Colon (tissue), 2 donors: ENCODE results near the gene CASS4.
"Not testable (repeated sequence)": the region's sequence is repeated elsewhere in the genome, so short reads cannot be mapped to it uniquely, and the experiment has no call there.

Experiments used
- FAIRE-seq: peaks from 2 replicates; lab custom pipeline; 2012; peaks lifted over from hg19 to GRCh38; lab: Jason Lieb, UNC
- donor health status: control.
- donor health status: control.

CASS4 gene, protein sequence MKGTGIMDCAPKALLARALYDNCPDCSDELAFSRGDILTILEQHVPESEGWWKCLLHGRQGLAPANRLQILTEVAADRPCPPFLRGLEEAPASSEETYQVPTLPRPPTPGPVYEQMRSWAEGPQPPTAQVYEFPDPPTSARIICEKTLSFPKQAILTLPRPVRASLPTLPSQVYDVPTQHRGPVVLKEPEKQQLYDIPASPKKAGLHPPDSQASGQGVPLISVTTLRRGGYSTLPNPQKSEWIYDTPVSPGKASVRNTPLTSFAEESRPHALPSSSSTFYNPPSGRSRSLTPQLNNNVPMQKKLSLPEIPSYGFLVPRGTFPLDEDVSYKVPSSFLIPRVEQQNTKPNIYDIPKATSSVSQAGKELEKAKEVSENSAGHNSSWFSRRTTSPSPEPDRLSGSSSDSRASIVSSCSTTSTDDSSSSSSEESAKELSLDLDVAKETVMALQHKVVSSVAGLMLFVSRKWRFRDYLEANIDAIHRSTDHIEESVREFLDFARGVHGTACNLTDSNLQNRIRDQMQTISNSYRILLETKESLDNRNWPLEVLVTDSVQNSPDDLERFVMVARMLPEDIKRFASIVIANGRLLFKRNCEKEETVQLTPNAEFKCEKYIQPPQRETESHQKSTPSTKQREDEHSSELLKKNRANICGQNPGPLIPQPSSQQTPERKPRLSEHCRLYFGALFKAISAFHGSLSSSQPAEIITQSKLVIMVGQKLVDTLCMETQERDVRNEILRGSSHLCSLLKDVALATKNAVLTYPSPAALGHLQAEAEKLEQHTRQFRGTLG

DNA sequence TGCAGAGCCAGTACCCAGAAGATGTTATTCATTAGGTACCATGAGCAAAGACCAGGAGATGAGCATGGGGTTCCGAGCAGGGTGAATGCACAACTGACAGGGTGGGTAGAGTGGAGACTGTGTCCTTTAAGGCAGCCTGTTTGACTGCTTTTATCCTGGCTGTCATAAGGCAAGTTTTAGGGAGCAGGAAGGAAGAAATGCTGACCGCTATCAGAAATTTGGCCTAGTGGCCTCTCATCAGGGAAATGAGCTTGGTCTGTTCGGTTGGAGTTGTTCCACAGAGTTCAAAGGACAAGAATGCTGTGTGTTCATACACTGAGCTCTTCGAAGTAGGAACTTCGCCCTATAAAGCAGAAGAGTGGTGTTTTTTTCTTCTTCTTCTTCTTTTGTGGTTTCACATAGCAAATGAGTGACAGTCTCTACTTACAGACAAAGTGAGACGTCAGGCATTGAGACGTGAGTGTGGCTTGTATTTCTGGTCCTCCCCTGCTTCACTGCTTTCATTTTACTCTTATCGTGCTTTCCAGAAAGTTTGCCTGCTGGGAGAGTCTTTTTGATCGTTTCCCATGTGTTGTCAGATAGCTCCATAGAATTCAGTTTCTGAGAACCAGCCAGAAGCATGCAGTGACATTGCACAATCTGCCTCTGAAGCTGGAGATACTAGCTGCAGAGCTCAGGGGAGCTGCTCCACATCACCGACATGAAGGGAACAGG lies at the start of gene CASS4:
TSS of gene CASS4 (plus strand) at position 502 of the 714 bp plus-strand sequence. CDS start at position 701, 199 bp downstream.
- FAIRE-seq: no peak

DNA sequence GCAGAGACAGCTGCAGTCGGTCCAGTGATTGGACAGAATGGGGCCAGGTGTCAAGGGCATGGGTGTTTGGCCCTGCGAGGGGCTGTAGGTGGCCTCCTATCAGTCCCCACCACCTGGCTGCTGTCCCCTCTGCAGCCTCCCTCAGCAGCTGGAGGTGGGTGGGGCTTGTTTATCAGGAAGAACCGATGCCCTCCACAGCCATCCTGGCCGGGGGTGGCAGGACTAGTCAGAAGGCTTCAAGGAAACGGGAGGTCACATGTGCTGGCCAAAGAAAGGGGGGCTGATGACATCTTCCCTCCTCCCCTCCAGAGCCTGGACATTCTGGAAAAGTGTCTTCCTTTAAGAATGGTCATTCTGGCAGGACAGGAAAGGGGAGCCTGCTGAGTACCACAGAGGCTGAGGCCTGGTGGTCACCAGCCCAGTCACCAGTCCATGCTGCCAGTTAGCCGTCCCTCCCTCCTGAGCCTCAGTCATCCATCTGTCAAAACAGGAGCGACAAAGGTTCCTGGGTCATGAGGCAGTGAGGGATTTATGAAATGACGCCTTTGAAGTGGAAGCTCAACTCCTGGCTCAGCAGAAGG lies 49.1 kb upstream of the CASS4 start:
- FAIRE-seq: no peak

GRCh38 chr20:56363491-56363890 lies 48.6 kb upstream of the CASS4 start:
- no peak for FAIRE-seq

DNA sequence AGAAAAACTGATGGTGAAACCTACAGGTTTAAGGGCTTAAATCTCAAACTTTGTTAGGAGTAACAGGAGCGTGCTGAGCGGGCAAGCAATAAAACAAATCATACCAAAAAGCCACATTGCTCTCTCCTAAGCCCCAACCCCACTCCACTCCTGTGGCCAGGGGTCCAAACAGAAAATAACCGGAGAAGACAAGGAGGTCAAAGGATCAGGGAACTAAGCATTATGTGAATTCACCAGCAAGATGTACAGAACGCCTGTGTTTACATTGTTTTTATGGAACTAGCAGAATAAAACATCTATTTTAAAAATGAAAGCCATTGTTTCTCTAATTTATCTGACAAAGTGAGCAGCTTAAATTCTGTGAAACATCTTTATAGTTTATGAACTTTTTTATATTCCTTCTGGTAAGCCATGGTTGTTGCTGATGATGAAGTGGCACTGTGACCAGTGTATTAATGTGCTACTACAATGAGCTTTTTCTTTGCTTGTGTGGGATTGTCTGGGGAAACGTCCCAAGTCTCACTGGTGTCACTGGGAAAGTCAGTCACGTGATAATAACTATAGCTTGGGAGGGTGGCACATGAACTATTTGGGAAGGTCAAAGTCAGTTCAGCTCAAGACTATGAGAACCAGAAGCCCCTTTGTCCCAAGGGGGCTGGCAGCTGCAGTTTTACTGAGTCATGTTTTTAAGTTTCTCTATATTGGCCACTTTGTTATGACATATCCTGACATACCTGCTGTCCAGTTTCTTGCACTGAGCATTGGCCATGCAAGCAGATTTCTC lies 43.5 kb upstream of the CASS4 start:
- no peak for FAIRE-seq

GRCh38 chr20:56369179-56369578 lies 42.9 kb upstream of the CASS4 start:
- FAIRE-seq: no peak

DNA sequence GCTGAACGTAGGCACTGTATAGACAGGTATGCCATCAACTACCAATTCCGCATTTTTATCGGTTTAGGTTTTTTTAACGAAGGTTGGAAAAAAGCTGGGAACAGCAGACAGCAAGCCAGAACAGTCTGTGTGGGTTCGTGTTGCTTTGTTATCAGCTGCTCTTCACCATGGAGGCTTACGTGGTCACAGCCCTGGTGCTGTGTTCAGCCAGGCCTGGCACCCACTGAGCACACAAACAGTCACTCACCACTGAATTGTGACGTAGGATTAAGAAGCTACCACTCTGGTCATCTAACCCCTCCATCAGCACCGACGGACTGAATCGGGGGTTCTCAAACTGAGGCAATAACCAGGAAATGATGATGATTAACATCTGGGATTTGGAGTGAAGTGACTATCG lies 40.1 kb upstream of the CASS4 start:
- no peak for FAIRE-seq

- no peak for FAIRE-seq
Measured at GRCh38 chr20:56372850-56373249, 39.2 kb upstream of the CASS4 start.

- no peak for FAIRE-seq
Measured at GRCh38 chr20:56373942-56374341, 38.1 kb upstream of the CASS4 start.

DNA sequence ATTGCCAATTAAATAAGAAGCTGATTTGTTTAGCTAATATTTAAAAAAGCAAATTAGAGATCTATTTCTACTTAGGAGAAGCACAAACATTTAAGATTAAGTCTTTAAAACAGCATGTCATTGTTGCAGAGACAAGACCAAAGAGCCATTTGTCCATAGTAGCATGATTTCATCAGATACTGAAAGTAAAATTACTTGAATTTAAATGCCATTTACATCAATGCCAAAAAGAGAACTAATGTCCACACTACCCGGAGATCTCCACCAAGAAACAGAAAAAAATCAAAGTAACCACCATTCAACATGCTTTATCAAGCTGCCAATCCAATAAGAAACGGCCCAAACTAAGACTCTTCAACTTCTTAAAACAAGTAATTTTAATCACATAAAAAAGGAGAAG lies 35.7 kb upstream of the CASS4 start:
- no peak for FAIRE-seq

DNA sequence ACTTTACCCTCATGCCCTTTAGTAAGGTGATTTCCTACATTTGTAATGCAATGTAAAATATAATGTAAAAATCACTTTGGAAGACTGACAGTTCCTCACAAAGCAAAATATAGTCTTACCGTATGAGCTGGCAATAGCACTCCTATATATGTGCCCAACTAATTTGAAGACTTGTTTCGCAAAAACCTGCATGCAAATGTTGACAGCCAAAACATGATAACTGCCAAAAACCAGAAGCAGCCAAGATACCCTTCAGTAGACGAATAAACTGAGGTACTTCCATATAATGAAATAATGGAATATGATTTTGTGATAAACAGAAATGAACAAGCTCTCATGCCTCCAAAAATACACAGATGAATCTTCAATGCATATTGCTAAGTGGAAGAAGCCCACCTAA lies 33.7 kb upstream of the CASS4 start:
- no peak for FAIRE-seq

DNA sequence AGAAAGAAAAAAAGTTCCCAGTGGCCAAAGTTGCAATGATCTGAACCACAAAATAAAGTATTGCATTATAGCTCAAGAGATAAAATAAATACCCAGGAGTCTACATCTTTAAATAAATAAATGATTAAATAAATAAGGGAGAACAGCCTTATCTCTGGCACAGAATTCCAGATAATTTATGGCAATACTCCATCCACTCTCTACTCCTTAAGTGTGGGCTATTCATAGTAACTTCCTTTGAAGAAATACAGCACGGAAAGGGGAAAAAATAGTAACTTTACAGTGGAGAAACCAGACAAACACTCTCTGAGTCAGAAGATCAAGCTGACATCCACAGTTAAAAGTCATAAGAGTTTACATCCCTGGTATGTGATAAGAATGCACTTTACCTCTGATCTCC lies 31.7 kb upstream of the CASS4 start:
- no peak for FAIRE-seq

GRCh38 chr20:56381501-56381900 lies 30.6 kb upstream of the CASS4 start:
- no peak for FAIRE-seq

GRCh38 chr20:56382696-56383095 lies 29.4 kb upstream of the CASS4 start:
- no peak for FAIRE-seq

DNA sequence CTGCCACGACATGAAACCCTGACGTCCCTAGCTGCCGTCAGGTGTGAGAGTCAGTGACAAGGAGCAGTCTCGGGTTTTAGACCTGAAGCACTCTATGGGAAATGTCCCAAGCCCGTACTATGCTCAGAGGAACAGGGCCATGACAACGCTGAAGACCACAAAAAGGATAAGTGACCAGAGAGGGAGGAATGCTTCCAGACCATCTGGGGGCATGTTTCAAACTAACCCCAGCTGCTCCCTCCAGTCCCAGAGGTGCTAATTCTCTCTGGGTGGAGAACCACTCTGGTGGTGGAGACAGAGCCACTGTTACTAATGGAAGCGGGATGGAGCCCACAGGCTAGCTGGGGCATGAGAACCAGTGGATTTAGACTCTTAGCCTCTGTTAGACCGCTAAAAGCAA lies 28.7 kb upstream of the CASS4 start:
- FAIRE-seq: no peak

- no peak for FAIRE-seq
Measured at GRCh38 chr20:56385130-56385529, 26.9 kb upstream of the CASS4 start.

DNA sequence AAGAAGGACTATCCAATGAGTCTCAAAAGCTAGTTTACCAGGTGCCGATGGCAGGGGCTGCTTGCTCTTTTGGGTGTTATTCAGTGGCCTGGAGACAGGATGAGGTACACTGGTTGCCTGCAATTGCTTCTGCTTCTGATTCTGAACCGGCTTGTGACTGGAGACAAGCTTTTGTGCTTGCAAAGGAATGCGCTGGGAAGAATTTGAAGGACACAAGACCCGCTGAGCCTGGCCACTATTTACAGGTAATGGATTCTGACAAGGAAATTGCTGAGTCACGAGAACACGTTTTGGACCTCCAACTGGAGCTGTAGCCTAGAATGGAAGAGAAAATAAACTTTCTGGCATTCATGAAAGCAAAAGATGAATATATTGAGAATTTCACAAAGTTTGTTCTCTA lies 25.8 kb upstream of the CASS4 start:
- no peak for FAIRE-seq

GRCh38 chr20:56388882-56389281 lies 23.2 kb upstream of the CASS4 start:
- FAIRE-seq: no peak

GRCh38 chr20:56389807-56390206 lies 22.3 kb upstream of the CASS4 start:
- no peak for FAIRE-seq

DNA sequence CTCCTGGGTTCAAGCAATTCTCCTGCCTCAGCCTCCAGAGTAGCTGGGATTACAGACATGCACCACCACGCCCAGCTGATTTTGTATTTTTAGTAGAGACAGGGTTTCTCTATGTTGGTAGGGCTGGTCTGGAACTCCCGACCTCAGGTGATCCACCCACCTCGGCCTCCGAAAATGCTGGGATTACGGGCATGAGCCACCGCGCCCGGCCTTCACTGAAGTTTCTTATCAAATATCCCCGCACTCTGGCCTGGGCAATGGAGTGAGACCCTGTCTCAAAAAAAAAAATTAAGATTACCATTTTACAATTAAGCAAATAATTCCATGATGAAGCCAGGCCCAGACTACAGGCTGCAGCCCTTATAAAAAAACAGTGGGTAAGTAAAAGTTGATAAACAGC lies 21.7 kb upstream of the CASS4 start:
- FAIRE-seq: not testable (repeated sequence)

- FAIRE-seq: no peak
Measured at GRCh38 chr20:56391037-56391436, 21.0 kb upstream of the CASS4 start.

GRCh38 chr20:56391596-56392131 lies 20.4 kb upstream of the CASS4 start:
- no peak for FAIRE-seq
